Epithelial cell of proximal tubule (primary cell): ENCODE results near the gene DQX1. TPM values are rescaled to one million over a fixed set of nuclear protein-coding genes. Genes with fewer than 3 reads are reported as not detected.
"Not testable (repeated sequence)": the region's sequence is repeated elsewhere in the genome, so short reads cannot be mapped to it uniquely, and the experiment has no call there.

Source experiments
- DNase-seq: peaks from one replicate; pipeline ENCODE4 v3.0.0-alpha.2; 2011; ENCODE audit warnings: low read depth
- H3K4me3 ChIP-seq: 2 replicates; pipeline ENCODE4 v1.5.1; 2011; ENCODE audit warnings: low read depth, mild to moderate bottlenecking, low read length
- CTCF ChIP-seq: conservative IDR thresholded peaks from 2 replicates; pipeline ENCODE4 v1.5.1; 2012; ENCODE audit warnings: low read depth, mild to moderate bottlenecking, low read length
- total RNA-seq: library from RNA; depleted of rRNA; stranded (reverse); fragments of >200 nt; gene quantifications from 2 replicates; pipeline ENCODE4 v1.2.3, GENCODE V29; 2015

DQX1 gene
- total RNA-seq, 1 donor from 2014 or later = not detected

GRCh38 chr2:74481431-74481830, 44.6 kb downstream of the DQX1 start:
- no peak for DNase-seq
- H3K4me3 ChIP-seq = peak overlapping the region; percentile 79
- TF ChIP-seq CTCF = no peak

- peak; percentile 41 for TF ChIP-seq CTCF
- no peak overlapping the region for H3K4me3 ChIP-seq
- DNase-seq = no peak
These were observed 51.1 kb downstream of the DQX1 start for GRCh38 chr2:74474899-74475298.

GRCh38 chr2:74474481-74474880, 51.5 kb downstream of the DQX1 start:
- no peak overlapping the region for H3K4me3 ChIP-seq
- no peak for TF ChIP-seq CTCF
- no peak for DNase-seq

- peak overlapping the region; percentile 72 for H3K4me3 ChIP-seq
- TF ChIP-seq CTCF = no peak
- no peak for DNase-seq
These were observed 53.1 kb downstream of the DQX1 start for GRCh38 chr2:74472945-74473258.

- TF ChIP-seq CTCF = no peak
- DNase-seq = peak; percentile 59
- peak within 1 kb of the TSS; percentile 72 for H3K4me3 ChIP-seq
These were observed 53.7 kb downstream of the DQX1 start, which contains the start of gene MRPL53 for GRCh38 chr2:74472086-74472944. TSS of gene MRPL53 (minus strand) at chr2:74472680. CDS start at chr2:74472660, 20 bp downstream.

- TF ChIP-seq CTCF = no peak
- no peak for DNase-seq
- peak overlapping the region; percentile 72 for H3K4me3 ChIP-seq
These were observed 54.5 kb downstream of the DQX1 start for GRCh38 chr2:74471332-74472065.

GRCh38 chr2:74470742-74471141, 55.3 kb downstream of the DQX1 start:
- DNase-seq, H3K4me3 ChIP-seq: not testable (repeated sequence)

Other genes with a start within 250 kb of the DQX1 start
- under 0.01 and 0.14 TPM in 2 replicates for gene SLC4A5, start 182.8 kb downstream of the DQX1 start, total RNA-seq
- gene DCTN1, start 145.9 kb downstream of the DQX1 start, total RNA-seq = 93.1 and 96.3 TPM in 2 replicates
- 2.7 and 4.1 TPM in 2 replicates for gene C2orf81, start 104.6 kb downstream of the DQX1 start, total RNA-seq
- 45.1 and 61.7 TPM in 2 replicates for gene WDR54, start 104.5 kb downstream of the DQX1 start, total RNA-seq
- gene RTKN, start 84.3 kb downstream of the DQX1 start, total RNA-seq = 77.3 and 85.3 TPM in 2 replicates
- gene INO80B, start 71.1 kb downstream of the DQX1 start, total RNA-seq = 5.3 and 7.0 TPM in 2 replicates
- gene WBP1, start 67.8 kb downstream of the DQX1 start, total RNA-seq = 36.2 and 84.3 TPM in 2 replicates
- 63.1 and 83.1 TPM in 2 replicates for gene MOGS, start 60.8 kb downstream of the DQX1 start, total RNA-seq
- gene MRPL53, start 53.6 kb downstream of the DQX1 start, total RNA-seq = 34.2 and 61.1 TPM in 2 replicates
- gene CCDC142, start 43.2 kb downstream of the DQX1 start, total RNA-seq = 3.9 and 5.8 TPM in 2 replicates
- 13.5 and 20.9 TPM in 2 replicates for gene TTC31, start 43.1 kb downstream of the DQX1 start, total RNA-seq
- 1.3 and 1.7 TPM in 2 replicates for gene LBX2, start 26.6 kb downstream of the DQX1 start, total RNA-seq
- gene PCGF1, start 18.5 kb downstream of the DQX1 start, total RNA-seq = 16.3 and 21.6 TPM in 2 replicates
- gene TLX2, start 11.8 kb downstream of the DQX1 start, total RNA-seq = not detected in 2 replicates
- 86.4 and 136 TPM in 2 replicates for gene AUP1, start 3.5 kb upstream of the DQX1 start, total RNA-seq
- gene HTRA2, start 3.7 kb upstream of the DQX1 start, total RNA-seq = 25.1 and 42.0 TPM in 2 replicates
- 5.9 and 6.6 TPM in 2 replicates for gene LOXL3, start 27.7 kb upstream of the DQX1 start, total RNA-seq
- 30.5 and 35.7 TPM in 2 replicates for gene DOK1, start 28.5 kb upstream of the DQX1 start, total RNA-seq
- 1.7 and 2.5 TPM in 2 replicates for gene M1AP, start 122.1 kb upstream of the DQX1 start, total RNA-seq
- gene SEMA4F, start 128.0 kb upstream of the DQX1 start, total RNA-seq = 10.3 and 13.8 TPM in 2 replicates